ENCODE measurements around the gene ZNF407. TPM values are rescaled to one million over a fixed set of nuclear protein-coding genes. Genes with fewer than 3 reads are reported as not detected.

Gene ZNF407
- total and polyA plus RNA-seq, 12 donors = 2.5 to 20.2 (median 8.4) TPM

GRCh38 chr18:74654638-74655037 lies 57.0 kb downstream of the ZNF407 start:
- Histone ChIP-seq H3K27ac (no peak overlapping the region), H3K36me3 (replicated peaks in 1 of 2) (no peaks in the 10 kb centered on the region), H3K9me3 (replicated peaks in 1 of 3) (no peaks in the 10 kb centered on the region), H3K4me3 (no peak overlapping the region), H3K27me3 (no peaks in the 10 kb centered on the region), H3K4me1 (replicated peaks in 1 of 2) (no peaks in the 10 kb centered on the region)
- TF ChIP-seq CTCF (IDR thresholded peaks at IDR 0.05) (peak in 4 of 6 experiments; percentile 6 to 45 (median 30)), POLR2A (IDR thresholded peaks at IDR 0.05) (no peak)
- intact Hi-C loops (cut with DNase I) = loop anchor here in 1 of 2 donors (5.0 kb wide), 1 partner anchor 823 kb away; no protein-coding TSS in a partner anchor
- 42 to 61% (median 50%) methylated on average over 2 of the region's 2 CpGs for WGBS, 4 donors
- no peak for DNase-seq

GRCh38 chr18:74661008-74661407 lies 63.3 kb downstream of the ZNF407 start:
- H3K4me3 ChIP-seq = no peak overlapping the region
- DNase-seq = no peak
- no peaks in the 10 kb centered on the region for H3K36me3 ChIP-seq (replicated peaks in 1 of 2)
- WGBS, 4 donors = 81 to 93% (median 90%) methylated on average over 2 of the region's 2 CpGs
- intact Hi-C loops (cut with DNase I) = no loop called here
- no peaks in the 10 kb centered on the region for H3K4me1 ChIP-seq (replicated peaks in 1 of 2)
- TF ChIP-seq CTCF (IDR thresholded peaks at IDR 0.05) (no peak), POLR2A (IDR thresholded peaks at IDR 0.05) (no peak)
- H3K27ac ChIP-seq = no peak overlapping the region
- no peaks in the 10 kb centered on the region for H3K9me3 ChIP-seq (replicated peaks in 1 of 3)
- H3K27me3 ChIP-seq = no peaks in the 10 kb centered on the region

GRCh38 chr18:74661691-74662090 lies 64.0 kb downstream of the ZNF407 start:
- H3K4me3 ChIP-seq = no peak overlapping the region
- 91 to 97% (median 95%) methylated on average over 6 of the region's 6 CpGs for WGBS, 4 donors
- intact Hi-C loops (cut with DNase I) = no loop called here
- no peaks in the 10 kb centered on the region for H3K4me1 ChIP-seq (replicated peaks in 1 of 2)
- DNase-seq = no peak
- H3K27ac ChIP-seq = no peak overlapping the region
- TF ChIP-seq POLR2A (IDR thresholded peaks at IDR 0.05) (no peak), CTCF (IDR thresholded peaks at IDR 0.05) (no peak)
- no peaks in the 10 kb centered on the region for H3K36me3 ChIP-seq (replicated peaks in 1 of 2)
- no peaks in the 10 kb centered on the region for H3K9me3 ChIP-seq (replicated peaks in 1 of 3)
- no peaks in the 10 kb centered on the region for H3K27me3 ChIP-seq

- H3K4me3 ChIP-seq = no peak overlapping the region
- no peak for TF ChIP-seq CTCF (IDR thresholded peaks at IDR 0.05)
- no peak for TF ChIP-seq POLR2A (IDR thresholded peaks at IDR 0.05)
- 49 to 76% (median 60%) methylated on average over 2 of the region's 2 CpGs for WGBS, 4 donors
- no peak for DNase-seq
- intact Hi-C loops (cut with DNase I) = no loop called here
- H3K9me3 ChIP-seq (replicated peaks in 1 of 3) = no peaks in the 10 kb centered on the region
- H3K27ac ChIP-seq = no peak overlapping the region
- no peaks in the 10 kb centered on the region for H3K4me1 ChIP-seq (replicated peaks in 1 of 2)
- no peaks in the 10 kb centered on the region for H3K27me3 ChIP-seq
- no peaks in the 10 kb centered on the region for H3K36me3 ChIP-seq (replicated peaks in 1 of 2)
Measured at GRCh38 chr18:74662622-74663021, 65.0 kb downstream of the ZNF407 start.

Data from adrenal gland (tissue), 12 donors.